Stimulated activated CD8-positive, alpha-beta memory T cell treated with anti-CD3 and anti-CD28 coated beads, Interleukin-4, amount 100 ng/mL, for 4 hours (primary cell): ENCODE measurements around the gene RPGR.
A peak's percentile ranks its signal among the peaks of the same experiment; 100 is the strongest.

Experiments
- DNase-seq, 2 donors: peaks; one replicate each; pipeline ENCODE4 v3.0.0-alpha.2; 2020; ENCODE audit warnings: low read depth in 2 of 2, low spot score in 1 of 2

The RPGR gene, protein sequence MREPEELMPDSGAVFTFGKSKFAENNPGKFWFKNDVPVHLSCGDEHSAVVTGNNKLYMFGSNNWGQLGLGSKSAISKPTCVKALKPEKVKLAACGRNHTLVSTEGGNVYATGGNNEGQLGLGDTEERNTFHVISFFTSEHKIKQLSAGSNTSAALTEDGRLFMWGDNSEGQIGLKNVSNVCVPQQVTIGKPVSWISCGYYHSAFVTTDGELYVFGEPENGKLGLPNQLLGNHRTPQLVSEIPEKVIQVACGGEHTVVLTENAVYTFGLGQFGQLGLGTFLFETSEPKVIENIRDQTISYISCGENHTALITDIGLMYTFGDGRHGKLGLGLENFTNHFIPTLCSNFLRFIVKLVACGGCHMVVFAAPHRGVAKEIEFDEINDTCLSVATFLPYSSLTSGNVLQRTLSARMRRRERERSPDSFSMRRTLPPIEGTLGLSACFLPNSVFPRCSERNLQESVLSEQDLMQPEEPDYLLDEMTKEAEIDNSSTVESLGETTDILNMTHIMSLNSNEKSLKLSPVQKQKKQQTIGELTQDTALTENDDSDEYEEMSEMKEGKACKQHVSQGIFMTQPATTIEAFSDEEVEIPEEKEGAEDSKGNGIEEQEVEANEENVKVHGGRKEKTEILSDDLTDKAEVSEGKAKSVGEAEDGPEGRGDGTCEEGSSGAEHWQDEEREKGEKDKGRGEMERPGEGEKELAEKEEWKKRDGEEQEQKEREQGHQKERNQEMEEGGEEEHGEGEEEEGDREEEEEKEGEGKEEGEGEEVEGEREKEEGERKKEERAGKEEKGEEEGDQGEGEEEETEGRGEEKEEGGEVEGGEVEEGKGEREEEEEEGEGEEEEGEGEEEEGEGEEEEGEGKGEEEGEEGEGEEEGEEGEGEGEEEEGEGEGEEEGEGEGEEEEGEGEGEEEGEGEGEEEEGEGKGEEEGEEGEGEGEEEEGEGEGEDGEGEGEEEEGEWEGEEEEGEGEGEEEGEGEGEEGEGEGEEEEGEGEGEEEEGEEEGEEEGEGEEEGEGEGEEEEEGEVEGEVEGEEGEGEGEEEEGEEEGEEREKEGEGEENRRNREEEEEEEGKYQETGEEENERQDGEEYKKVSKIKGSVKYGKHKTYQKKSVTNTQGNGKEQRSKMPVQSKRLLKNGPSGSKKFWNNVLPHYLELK

DNA sequence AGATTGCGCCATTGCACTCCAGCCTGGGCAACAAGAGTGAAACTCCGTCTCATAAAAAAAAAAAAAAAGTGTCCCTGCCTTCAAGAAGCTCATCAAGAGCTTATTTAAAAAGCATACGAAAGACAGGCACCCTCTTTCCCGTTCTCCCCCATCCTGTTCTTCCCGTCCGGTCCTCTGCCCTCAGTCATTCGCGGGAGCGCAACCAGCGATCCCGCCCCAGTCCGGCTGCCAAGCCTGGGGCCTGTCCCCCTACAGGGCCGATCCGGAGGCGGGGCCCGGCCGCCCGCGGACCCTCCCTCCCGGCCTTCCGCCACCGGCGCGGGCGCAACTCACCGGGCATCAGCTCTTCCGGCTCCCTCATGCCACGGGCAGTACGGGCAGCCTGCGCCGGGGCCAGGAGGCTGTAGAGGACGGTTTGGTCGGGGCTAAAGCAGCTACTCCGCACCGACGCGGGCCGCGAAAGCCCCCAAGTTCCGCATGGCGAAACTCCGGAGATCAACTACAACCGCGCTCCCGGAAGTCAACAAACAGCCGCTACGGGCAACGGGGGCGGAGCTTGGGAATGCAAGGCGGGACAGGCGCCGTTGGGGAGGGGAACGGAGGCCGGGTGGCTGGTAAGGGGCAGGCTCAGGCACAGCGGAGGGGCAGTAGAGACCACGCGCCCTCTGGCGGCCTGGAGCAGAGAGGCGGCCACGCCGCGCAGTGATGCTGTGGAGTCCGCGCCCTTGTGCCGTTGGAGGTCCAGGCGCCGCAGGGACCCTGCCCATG is at the start of gene RPGR:
RPGR (minus strand) TSS at position 503 of the 768 bp plus-strand sequence; CDS start at position 361, 142 bp downstream.
- peak; percentile 71 to 79 for DNase-seq

DNA sequence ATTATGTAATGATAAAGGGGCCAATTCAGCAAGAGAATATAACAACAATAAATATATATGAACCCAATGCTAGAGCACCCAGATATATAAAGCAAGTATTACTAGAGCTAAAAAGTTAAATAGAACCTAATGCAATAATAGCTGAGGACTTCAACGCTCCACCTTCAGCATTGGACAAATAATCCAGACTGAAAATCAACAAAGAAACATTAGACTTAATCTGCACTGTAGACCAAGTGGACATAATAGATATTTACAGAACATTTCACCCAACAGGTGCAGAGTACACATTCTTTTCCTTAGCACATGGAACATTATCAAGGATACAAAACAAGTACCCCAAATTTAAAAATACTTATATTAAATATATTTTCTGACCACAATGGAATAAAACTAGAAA is 49.4 kb upstream of the RPGR start:
- DNase-seq, result no peak

DNA sequence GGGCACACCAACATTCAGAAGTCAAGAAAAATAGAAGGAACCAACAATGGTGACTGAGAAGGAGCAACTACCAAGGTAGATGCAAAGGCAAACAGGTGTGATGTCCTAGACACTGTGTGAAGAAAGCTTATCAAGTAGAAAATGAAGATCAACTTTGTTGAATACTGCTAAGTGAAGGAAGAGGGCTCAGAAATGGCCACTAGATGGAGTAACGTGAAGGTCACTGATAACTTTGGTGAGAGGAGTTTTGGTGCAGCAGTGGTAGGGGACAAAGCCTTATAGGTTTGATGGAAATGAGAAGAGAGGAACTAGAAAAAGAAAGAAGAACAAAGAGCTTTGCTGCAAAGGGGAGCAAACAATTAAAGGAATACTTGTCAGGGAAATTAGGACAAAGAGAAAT is 48.6 kb upstream of the RPGR start:
- DNase-seq, result no peak

DNA sequence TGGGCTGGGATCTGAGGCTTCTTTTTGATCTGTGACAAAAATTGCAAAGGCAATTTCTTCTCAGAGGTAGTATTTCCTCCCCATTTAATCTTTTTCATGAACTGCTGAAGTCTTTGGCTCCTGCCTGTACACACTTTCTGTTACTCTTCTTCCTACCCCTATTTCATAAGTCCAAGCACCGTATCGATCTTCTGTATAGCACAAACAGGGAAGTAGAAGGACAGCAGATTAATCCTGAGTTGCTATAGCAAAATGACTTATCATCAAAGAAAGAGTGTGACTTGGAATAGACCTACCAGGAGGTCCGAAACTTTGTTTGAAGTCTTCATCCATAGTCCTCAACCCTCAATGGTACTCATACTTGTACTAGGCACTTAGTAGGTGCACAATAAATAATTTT is 47.1 kb upstream of the RPGR start:
- DNase-seq, result no peak

DNA sequence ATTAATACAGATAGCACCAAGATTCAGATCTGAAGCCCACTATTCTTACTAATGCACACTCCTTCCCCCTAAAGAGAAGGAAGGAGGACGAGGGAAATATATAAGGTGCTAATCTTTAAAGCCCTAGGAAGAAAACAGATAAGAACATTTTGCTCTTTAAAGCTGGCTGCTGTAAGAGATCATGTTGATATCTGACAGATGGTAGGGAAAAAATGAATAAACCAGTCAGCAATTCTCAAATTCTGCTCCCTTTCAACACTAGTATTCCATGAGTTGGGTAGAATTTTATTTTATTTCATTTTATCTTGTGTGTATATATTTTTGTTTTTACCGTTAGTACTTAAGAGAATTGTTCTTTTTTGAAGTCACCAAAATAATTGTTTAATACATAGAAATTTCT is 44.3 kb upstream of the RPGR start:
- no peak for DNase-seq

DNA sequence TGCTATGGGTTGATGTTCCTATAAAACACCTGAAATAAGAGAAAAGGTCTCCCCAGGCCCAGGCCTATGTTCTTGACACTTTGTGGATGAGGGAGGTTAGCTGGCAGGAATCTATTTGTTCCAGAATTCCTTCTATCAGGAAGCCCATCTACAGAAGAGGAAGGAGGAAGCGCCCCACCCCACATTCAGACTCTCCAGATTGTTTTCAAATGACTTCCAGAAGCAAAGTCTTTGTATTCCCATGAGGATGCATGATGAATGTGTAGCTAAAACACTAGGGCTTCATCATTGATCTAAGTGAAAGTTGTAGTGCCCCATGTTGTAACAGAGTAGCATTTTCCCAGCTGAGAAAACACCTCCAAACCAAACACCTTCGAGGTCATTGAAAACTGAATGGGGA is 41.5 kb upstream of the RPGR start:
- no peak for DNase-seq

DNA sequence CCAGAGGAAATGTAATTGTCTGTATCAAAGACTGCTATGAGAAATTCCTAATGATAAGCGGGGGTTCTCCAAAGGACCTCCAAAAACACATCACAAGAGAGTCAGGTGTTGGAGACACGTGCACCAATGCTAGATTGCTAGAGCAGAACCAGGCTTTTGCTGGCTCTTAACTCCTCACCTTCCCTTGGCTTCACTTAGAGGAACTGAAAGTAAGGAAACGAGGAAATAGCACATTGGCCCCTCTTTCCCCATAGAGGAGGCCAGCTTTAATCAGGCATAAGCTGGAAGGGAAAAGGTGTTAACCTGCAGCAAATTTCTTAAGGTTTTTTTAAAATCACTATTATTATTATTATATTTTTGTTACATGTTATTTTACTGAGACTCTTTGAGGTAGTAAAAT is 38.6 kb upstream of the RPGR start:
- DNase-seq, result no peak

DNA sequence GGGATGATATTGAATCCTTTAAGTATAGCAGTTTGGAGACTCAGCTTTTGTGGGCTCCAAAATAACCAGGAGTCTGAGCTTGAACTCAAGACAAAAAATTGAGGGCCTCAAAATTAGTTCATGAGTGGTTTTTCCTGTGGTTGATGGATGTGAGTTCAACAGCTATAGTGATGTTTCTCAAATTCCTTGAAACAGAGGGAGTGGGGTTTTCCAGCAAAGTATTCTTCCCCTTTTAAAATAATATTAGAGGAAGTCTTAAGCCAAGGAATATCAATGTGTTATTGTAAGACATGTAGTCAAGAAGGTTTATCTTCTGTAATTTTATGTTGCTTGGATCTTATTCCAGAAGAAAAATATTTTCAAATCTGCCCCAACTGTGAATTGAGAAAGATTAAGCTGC is 35.7 kb upstream of the RPGR start:
- DNase-seq, result no peak

DNA sequence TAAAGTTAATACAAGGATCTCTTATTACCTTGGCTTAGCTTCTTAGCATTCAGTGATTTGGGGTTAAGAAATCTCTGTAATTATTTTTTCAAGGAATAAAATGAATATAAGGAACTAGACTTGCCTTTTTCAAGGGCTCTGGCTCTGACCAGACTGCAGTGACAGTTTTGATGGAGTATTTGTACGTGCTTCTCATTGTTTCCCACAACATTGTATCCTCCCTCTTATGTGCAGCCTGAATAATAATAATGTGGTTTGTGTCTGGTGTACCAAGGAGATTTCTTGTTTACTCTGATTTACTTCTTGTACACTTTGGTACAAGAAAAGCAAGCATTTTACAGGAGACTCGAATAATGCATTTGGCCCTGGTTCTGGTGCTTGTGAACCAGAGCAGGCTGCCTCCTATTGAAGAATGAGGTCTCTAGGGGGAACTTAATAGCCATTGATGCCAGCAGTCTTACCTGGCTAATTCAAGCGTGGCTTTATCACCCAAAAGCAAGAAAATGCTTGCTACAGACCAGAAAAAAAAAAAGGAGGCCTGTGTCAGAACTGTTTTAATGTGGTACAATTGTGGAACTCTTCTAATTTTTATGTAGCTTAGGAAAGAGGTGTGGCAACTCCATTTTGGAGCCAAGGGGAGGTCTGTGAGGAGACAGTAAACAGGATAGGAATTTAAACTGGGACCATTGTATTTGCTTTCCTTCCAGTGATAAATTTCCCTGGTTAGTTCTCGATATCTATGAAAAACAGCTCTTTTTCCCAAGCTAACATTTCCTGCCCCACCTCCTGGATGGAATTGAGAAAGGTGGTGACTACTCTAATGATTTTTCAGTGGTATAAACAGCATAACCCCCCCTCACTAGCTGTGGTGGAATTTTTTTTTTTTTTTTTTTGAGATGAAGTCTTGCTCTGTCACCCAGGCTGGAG is 30.7 kb upstream of the RPGR start:
- no peak for DNase-seq

DNA sequence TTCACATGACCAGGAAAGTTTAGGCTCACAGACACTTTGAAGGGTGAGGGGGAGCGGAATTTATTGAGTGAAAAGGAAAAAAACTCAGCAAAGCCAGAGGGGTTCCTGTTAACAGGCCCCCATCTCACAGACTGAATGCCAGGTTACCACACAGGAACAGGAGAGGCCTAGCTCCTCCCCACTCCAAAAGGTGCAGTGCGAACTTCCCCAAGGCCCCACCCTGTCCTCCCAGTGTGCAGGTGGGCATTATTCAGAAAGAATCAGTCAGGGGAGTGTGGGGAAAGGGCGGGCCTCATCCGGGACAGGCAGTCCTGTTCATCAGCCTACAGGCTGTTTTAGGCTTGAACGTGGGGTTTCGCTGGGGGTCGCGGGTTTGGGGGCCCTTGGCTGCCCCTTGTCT is 29.1 kb upstream of the RPGR start:
- DNase-seq, result no peak

DNA sequence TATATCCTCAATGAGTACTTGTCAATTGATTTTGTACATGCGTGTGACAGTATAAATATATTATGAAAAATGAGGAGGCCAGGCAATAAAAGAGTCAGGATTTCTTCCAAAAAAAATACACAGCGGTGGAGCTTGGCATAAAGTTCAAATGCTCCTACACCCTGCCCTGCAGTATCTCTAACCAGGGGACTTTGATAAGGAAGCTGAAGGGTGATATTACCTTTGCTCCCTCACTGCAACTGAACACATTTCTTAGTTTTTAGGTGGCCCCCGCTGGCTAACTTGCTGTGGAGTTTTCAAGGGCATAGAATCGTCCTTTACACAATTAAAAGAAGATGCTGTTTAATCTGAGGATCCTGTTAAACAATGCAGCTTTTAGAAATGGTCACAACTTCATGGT is 25.1 kb upstream of the RPGR start, which contains the start of gene OTC:
OTC (plus strand) TSS at position 243 of the 400 bp plus-strand sequence; CDS start at position 336, 93 bp downstream.
- DNase-seq, result no peak

DNA sequence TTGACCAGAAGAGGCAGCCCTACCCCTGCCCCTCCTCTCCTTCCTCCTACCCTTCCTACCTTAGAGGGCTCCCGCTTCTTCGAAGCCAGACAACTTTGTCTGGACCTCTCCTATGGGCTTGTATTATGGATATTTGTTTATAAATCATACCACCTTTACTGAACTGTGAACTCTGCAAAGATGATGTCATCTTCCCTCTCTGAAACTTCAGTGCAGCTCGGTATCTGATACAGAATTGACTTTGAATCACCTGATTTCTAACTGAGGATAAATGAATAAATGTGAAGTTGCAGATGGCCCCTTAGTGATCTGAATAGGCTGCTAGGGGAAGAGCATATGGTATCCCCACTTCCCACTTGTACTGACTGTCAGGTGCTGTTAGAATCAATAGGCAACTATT is 24.0 kb upstream of the RPGR start:
- DNase-seq, result no peak

DNA sequence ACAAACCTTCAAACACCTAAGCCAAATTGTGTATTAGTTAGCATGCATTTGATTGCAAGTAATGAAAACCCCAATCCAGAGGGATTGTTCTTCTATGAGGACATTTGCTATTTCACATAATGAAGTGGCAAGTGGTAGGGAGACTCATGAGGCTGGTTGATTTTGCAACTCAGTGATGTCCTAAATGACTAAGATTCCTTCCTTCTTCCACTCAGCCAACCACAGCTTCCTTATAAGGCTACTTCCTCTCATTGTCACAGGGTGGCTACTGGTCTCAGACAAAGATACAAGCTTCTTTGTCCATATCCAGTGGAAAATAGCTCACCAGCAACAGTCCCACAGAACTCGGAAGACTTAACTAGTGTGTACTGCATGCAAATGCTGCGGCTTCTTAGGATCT is 19.8 kb upstream of the RPGR start:
- DNase-seq, result no peak

DNA sequence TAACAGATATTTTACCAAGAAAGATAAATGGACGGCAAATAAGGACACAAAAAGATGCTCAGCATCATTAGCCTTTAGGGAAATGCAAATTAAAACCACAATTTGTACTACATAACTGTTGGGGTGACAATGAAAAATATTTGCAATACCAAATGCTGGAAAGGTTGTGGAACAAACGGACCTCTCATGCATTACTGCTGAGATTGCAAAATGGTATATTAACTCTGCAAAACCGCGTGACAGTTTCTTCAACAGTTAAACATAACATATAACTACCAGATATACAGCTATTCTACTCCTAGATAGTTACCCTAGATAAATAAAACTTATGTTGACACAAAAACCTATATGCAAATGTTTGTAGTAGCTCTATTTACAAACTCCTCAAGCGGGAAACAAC is 18.8 kb upstream of the RPGR start:
- no peak for DNase-seq

DNA sequence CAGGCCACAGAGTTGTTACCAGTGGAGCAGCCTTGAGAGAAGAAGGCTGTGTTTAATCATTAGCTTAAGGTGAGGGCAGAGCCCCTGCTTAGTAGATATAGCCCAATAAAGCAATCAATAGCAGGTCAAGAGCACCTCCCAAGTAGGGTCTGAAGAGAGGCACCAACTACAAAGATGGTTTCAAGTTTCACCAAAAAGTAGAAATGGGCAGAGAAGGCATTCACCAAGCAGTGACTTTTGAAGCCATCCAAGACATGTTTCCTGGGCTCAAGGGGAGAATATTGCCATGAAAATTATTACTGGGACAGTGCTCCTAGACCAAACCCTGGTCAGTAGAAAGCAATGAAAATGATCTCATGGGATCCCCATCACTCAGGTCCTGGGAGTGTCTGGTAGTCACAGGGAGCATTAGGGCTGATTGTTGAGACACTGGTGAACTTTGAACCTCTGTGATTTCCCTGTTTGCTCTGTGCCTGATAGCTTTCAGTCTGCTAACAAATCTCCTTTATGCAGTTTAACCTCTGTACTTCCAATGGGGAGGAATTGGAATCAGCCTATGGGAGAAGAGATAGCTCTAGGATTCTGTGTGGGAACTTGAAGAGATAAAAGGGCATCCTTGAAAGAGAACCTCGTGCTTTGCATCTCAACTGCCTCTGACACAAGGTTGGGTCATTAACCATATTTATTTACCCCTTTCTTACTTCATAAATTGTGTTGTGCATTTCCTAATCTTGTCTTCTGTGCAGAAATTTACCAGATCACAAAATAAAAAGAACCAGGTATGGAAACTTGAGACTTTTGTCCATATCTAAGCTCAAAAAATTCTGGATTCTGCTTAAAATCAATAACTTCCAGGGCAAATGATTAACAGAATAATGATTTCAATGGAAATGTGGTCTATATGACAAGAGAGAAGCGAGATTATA is 15.8 kb upstream of the RPGR start:
- no peak for DNase-seq

DNA sequence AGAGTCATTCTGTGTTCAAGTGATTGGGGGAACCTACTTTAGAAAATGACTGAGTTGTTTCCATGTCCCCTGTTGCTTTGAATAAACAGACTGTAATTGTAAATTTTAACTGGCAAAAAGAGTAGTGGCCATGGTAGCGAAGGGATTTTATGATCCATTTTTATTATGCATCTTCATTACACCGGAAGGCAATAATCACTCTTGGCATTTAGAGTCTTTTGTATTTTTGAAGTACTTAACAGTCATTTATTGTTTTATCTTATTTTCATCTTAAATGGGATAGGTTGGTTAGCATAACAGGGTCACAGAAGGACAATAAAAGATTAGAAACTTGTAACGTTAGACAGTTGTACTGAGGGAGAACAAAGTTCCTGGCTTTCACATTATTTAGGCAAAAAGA is 14.1 kb upstream of the RPGR start:
- no peak for DNase-seq

DNA sequence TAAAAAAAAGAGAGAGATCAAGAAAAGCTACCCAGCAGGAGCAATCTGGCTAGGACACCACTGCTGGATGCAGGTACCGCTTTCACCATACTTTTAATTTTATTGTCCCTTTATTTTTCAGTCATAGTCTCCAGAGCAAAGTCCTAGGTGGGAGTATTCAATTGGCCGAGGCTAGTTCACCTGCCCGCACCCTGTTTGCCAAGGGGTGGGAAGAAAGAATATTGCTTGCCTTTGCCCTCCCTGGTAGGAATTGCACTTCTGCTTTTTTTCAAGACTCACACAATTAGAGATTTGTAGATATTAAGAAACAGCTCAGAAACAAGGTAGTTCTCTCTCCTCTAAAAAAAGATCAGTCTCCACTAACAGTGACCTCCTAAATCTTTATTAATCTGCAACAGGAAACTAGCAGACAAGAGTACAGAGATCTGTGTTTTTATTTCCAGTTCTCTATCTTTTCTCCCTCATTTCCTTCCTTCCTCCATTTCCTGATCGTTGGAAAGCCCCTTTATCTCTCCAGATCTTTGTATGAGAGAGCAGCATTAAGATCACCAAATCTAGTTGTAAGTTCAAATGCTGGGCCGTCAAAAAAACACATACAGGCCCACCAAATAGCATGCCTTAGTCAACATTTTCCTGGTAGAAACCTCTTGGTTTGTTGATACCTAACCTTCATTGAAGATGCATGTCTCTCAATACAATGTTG is 9.4 kb upstream of the RPGR start:
- DNase-seq, result no peak

DNA sequence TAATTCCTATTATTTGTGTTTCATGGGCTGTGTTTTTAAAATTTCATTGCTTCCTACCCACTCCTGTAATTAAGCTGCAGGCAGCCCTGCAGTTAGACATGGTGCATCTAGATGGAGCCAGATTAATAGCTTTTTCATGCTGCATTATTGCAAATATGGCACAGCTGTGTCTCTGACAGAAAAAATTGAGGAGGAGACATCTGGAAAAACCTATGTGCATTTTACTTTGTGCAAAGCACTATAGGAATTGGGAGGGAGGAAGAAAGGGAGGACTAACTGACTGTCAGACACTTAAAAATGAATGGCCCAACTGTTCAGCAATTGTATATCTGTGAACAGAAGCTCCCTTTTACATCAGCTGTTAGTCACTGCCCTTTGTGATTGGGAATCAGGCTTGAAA is 8.1 kb upstream of the RPGR start:
- no peak for DNase-seq
